Liver (tissue), 9 donors: Measurements from ENCODE around the gene EPHB6. TPM values are rescaled to one million over a fixed set of nuclear protein-coding genes. Genes with fewer than 3 reads are reported as not detected.

ENCODE experiments used
- DNase-seq: peaks from one replicate; pipeline ENCODE4 v3.0.0-alpha.2; 2017; ENCODE audit warnings: low spot score
- H3K27ac ChIP-seq, 2 donors: one replicate each; pipeline ENCODE4 v1.7.0; 2013; ENCODE audit warnings: inconsistent platforms in 2 of 2, low read length in 2 of 2, control low read depth in 1 of 2, low read depth in 1 of 2, mild to moderate bottlenecking in 1 of 2
- H3K27me3 ChIP-seq, 4 donors: one replicate each; pipeline versions ENCODE4 v1.6.1 to v1.7.0; 2013; ENCODE audit warnings: low read length in 3 of 4, inconsistent platforms in 1 of 4, mild to moderate bottlenecking in 1 of 4, moderate library complexity in 1 of 4; ENCODE audit not compliant: control insufficient read depth in 4 of 4, insufficient read depth in 4 of 4
- H3K36me3 ChIP-seq, 4 donors: one replicate each; pipeline versions ENCODE4 v1.6.1 to v1.7.0; 2013; ENCODE audit warnings: low read length in 3 of 4, mild to moderate bottlenecking in 3 of 4, low read depth in 1 of 4, moderate library complexity in 1 of 4; ENCODE audit not compliant: control insufficient read depth in 4 of 4, insufficient read depth in 3 of 4
- H3K4me1 ChIP-seq, 4 donors: one replicate each; pipeline versions ENCODE4 v1.6.1 to v1.7.0; 2013; ENCODE audit warnings: low read length in 3 of 4, mild to moderate bottlenecking in 3 of 4, moderate library complexity in 1 of 4; ENCODE audit not compliant: control insufficient read depth in 4 of 4, insufficient read depth in 4 of 4
- H3K4me3 ChIP-seq, 3 donors: one replicate each; pipeline versions ENCODE4 v1.6.1 to v1.7.0; 2013; ENCODE audit warnings: low read length in 3 of 3, control low read depth in 1 of 3, low read depth in 1 of 3, mild to moderate bottlenecking in 1 of 3
- H3K9ac ChIP-seq, 2 donors: one replicate each; pipeline ENCODE4 v1.7.0; 2013; ENCODE audit warnings: low read length in 2 of 2, mild to moderate bottlenecking in 2 of 2, moderate library complexity in 2 of 2, control low read depth in 1 of 2, low read depth in 1 of 2
- H3K9me3 ChIP-seq, 4 donors: one replicate each; pipeline versions ENCODE4 v1.6.1 to v1.7.0; 2013; ENCODE audit warnings: low read length in 3 of 4; ENCODE audit not compliant: control insufficient read depth in 4 of 4
- EGR1 ChIP-seq, 2 donors: IDR thresholded peaks; 2 replicates each; pipeline ENCODE4 v1.6.1; 2016 to 2018; ENCODE audit warnings: antibody characterized with exemption in 2 of 2, low read depth in 2 of 2
- FOXA1 ChIP-seq: IDR thresholded peaks from 2 replicates; pipeline ENCODE4 v1.6.1; 2016; ENCODE audit warnings: antibody characterized with exemption
- GABPA ChIP-seq, 2 donors: IDR thresholded peaks in 1 of 2; conservative IDR thresholded peaks in 1 of 2; 2 replicates each; pipeline ENCODE4 v1.6.1; 2016; ENCODE audit warnings: antibody characterized with exemption in 2 of 2, mild to moderate bottlenecking in 1 of 2, moderate library complexity in 1 of 2
- HNF4A ChIP-seq, 2 donors: conservative IDR thresholded peaks; 2 replicates each; pipeline ENCODE4 v1.6.1; 2016; ENCODE audit warnings: antibody characterized with exemption in 2 of 2, mild to moderate bottlenecking in 2 of 2
- JUND ChIP-seq, 2 donors: IDR thresholded peaks; 2 replicates each; pipeline ENCODE4 v1.6.1; 2016; ENCODE audit warnings: antibody characterized with exemption in 2 of 2
- MAX ChIP-seq: IDR thresholded peaks from 2 replicates; pipeline ENCODE4 v1.6.1; 2016; ENCODE audit warnings: antibody characterized with exemption
- NR2F2 ChIP-seq: IDR thresholded peaks from 2 replicates; pipeline ENCODE4 v1.6.1; 2016; ENCODE audit warnings: antibody characterized with exemption
- RAD21 ChIP-seq, 2 donors: IDR thresholded peaks; 2 replicates each; pipeline ENCODE4 v1.6.1; 2016; ENCODE audit warnings: antibody characterized with exemption in 2 of 2, mild to moderate bottlenecking in 2 of 2
- SP1 ChIP-seq: IDR thresholded peaks from 2 replicates; pipeline ENCODE4 v1.6.1; 2018; ENCODE audit warnings: antibody characterized with exemption, mild to moderate bottlenecking
- TAF1 ChIP-seq: conservative IDR thresholded peaks from 2 replicates; pipeline ENCODE4 v1.6.1; 2016; ENCODE audit warnings: antibody characterized with exemption, mild to moderate bottlenecking
- YY1 ChIP-seq: IDR thresholded peaks from 2 replicates; pipeline ENCODE4 v1.6.1; 2016; ENCODE audit warnings: antibody characterized with exemption, mild to moderate bottlenecking
- ZBTB33 ChIP-seq: IDR thresholded peaks from 2 replicates; pipeline ENCODE4 v1.6.1; 2016; ENCODE audit warnings: antibody characterized with exemption
- WGBS: extraction: QIAGEN DNeasy Blood & Tissue Kit; methylation state at CpG from one replicate; pipeline ENCODE4 v1.1.7; 2013; 5-methylcytosine and 5-hydroxymethylcytosine counted together
- polyA plus RNA-seq, 2 donors: library from polyadenylated mRNA; stranded (reverse) in 1 of 2; unstranded in 1 of 2; fragments of 200-250 nt in 1 of 2; fragments of >200 nt in 1 of 2; fragmentation: Nextera tagmentation in 1 of 2; extraction: Ambion mirVana in 1 of 2; gene quantifications; one replicate each; pipeline versions ENCODE4 v1.2.1 to v1.2.3, GENCODE V29; 2013 to 2015
- total RNA-seq, 2 donors: library from RNA; depleted of rRNA; stranded (reverse); fragments of >200 nt; gene quantifications; one replicate each; pipeline ENCODE4 v1.2.3, GENCODE V29; 2014
- TF ChIP-seq, protein P1 (sequence below): IDR thresholded peaks from 2 replicates; pipeline ENCODE4 v1.6.1; 2016; ENCODE audit warnings: antibody characterized with exemption
- TF ChIP-seq, protein P2 (sequence below): IDR thresholded peaks from 2 replicates; pipeline ENCODE4 v1.6.1; 2016; ENCODE audit warnings: antibody characterized with exemption, mild to moderate bottlenecking
- donor health status: healthy.
- donor health status: healthy.
- donor health status: healthy.
- donor health status: healthy.
- donor health status: healthy.

Gene EPHB6
- total and polyA plus RNA-seq, 4 donors = 1.2 to 4.3 (median 2.0) TPM

DNA sequence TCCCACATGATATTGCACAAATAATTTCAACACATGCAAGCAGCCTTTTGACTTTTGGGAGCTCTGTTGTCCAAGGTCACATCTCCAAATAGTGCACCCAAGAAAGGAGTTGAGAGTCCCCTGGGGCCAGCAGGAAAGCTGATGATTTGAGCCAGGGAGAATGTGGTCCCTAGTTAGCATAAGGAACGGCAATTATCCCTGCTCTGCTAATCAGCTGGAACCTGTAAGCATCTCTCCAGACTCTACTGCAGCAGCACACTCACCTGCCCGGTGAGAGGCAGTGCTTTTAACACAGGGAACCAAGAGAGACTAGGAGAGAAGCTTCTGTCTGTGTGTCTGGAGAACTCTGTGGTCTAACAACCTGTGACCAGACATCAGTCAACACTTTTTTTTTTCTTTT is 61.6 kb downstream of the EPHB6 start:
- TF ChIP-seq MAX (no peak), JUND (IDR thresholded peaks at IDR 0.05) (no peak), RAD21 (IDR thresholded peaks at IDR 0.05) (no peak), EGR1 (IDR thresholded peaks at IDR 0.05; ENCODE audit: low read depth in 2 of 2) (no peak), HNF4A (conservative IDR thresholded peaks at IDR 0.05) (no peak), FOXA1 (no peak), TAF1 (no peak), YY1 (no peak), ZBTB33 (no peak)
- TF ChIP-seq, protein P1, sequence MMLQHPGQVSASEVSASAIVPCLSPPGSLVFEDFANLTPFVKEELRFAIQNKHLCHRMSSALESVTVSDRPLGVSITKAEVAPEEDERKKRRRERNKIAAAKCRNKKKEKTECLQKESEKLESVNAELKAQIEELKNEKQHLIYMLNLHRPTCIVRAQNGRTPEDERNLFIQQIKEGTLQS = no peak
- H3K27me3 ChIP-seq = no peaks in the 10 kb centered on the region
- no peak overlapping the region for H3K4me3 ChIP-seq
- H3K9me3 ChIP-seq = no peaks in the 10 kb centered on the region
- no peak overlapping the region for H3K9ac ChIP-seq
- no peaks in the 10 kb centered on the region for H3K4me1 ChIP-seq
- WGBS = 41% methylated on average over 2 of the region's 2 CpGs
- H3K27ac ChIP-seq = no peak overlapping the region
- H3K36me3 ChIP-seq = no peaks in the 10 kb centered on the region
- no peak for DNase-seq

GRCh38 chr7:142917447-142917846 is 62.6 kb downstream of the EPHB6 start:
- WGBS = 77% methylated on average over 3 of the region's 3 CpGs
- no peak for DNase-seq
- TF ChIP-seq SP1 (no peak), EGR1 (IDR thresholded peaks at IDR 0.05; ENCODE audit: low read depth in 2 of 2) (no peak), HNF4A (conservative IDR thresholded peaks at IDR 0.05) (no peak), RAD21 (IDR thresholded peaks at IDR 0.05) (no peak), JUND (IDR thresholded peaks at IDR 0.05) (no peak), GABPA (IDR thresholded peaks at IDR 0.05 in 1 of 2, conservative IDR thresholded peaks at IDR 0.05 in 1 of 2) (no peak), ZBTB33 (no peak), NR2F2 (no peak), TAF1 (no peak)
- TF ChIP-seq, protein P2, sequence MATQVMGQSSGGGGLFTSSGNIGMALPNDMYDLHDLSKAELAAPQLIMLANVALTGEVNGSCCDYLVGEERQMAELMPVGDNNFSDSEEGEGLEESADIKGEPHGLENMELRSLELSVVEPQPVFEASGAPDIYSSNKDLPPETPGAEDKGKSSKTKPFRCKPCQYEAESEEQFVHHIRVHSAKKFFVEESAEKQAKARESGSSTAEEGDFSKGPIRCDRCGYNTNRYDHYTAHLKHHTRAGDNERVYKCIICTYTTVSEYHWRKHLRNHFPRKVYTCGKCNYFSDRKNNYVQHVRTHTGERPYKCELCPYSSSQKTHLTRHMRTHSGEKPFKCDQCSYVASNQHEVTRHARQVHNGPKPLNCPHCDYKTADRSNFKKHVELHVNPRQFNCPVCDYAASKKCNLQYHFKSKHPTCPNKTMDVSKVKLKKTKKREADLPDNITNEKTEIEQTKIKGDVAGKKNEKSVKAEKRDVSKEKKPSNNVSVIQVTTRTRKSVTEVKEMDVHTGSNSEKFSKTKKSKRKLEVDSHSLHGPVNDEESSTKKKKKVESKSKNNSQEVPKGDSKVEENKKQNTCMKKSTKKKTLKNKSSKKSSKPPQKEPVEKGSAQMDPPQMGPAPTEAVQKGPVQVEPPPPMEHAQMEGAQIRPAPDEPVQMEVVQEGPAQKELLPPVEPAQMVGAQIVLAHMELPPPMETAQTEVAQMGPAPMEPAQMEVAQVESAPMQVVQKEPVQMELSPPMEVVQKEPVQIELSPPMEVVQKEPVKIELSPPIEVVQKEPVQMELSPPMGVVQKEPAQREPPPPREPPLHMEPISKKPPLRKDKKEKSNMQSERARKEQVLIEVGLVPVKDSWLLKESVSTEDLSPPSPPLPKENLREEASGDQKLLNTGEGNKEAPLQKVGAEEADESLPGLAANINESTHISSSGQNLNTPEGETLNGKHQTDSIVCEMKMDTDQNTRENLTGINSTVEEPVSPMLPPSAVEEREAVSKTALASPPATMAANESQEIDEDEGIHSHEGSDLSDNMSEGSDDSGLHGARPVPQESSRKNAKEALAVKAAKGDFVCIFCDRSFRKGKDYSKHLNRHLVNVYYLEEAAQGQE = no peak
- TF ChIP-seq, protein P1 = no peak

More at GRCh38 chr7:142917447-142917846, 62.6 kb downstream of the EPHB6 start:
- H3K9me3 ChIP-seq = no peaks in the 10 kb centered on the region
- no peak overlapping the region for H3K9ac ChIP-seq
- H3K27ac ChIP-seq = no peak overlapping the region
- no peaks in the 10 kb centered on the region for H3K36me3 ChIP-seq
- no peak overlapping the region for H3K4me3 ChIP-seq
- H3K27me3 ChIP-seq = no peaks in the 10 kb centered on the region
- H3K4me1 ChIP-seq = no peaks in the 10 kb centered on the region
